H7 (cell line): ENCODE results near the gene LIMK1. TPM values are rescaled to one million over a fixed set of nuclear protein-coding genes. Genes with fewer than 3 reads are reported as not detected.

Experiments used
- DNase-seq: peaks from one replicate; pipeline ENCODE4 v3.0.0; 2012
- H3K27me3 ChIP-seq: 2 replicates; pipeline ENCODE4 v1.6.0; 2011; ENCODE audit warnings: mild to moderate bottlenecking, low read length; ENCODE audit not compliant: control insufficient read depth, insufficient read depth
- H3K36me3 ChIP-seq: replicated peaks from 2 replicates; pipeline ENCODE4 v1.5.1; 2011; ENCODE audit warnings: low read length; ENCODE audit not compliant: control insufficient read depth, insufficient read depth
- H3K4me3 ChIP-seq: 2 replicates; pipeline ENCODE4 v1.5.1; 2011; ENCODE audit warnings: low read depth, mild to moderate bottlenecking, control low read depth, low read length, moderate library complexity; ENCODE audit not compliant: insufficient read depth
- total RNA-seq: library from RNA; depleted of rRNA; stranded (reverse); fragments of >200 nt; shearing (Covaris generic); gene quantifications from 2 replicates; pipeline ENCODE4 v1.2.3, GENCODE V29; 2014

LIMK1 gene
- total RNA-seq, 1 experiment from 2014 or later = 99.4 TPM

DNA sequence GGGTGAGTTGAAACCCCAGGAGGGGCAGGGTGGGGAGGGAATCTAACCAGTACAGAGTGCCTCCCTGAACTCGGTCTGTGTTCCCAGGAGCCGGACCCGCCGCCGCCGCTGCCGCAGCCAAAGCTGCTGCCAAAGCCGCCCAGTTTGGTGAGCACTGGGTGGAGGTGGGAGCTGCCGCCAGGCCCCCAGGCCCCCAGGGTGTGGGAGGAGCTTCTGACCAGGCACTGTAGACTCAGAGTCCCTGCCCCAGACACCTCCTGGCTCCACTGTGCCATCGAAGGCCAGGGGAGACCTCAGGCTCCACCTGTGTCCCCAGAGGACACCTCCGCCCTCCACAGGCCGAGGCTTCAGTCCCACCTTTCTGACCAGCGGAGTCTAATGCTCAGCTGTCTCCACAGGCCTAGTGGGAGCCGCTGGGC, 20.4 kb upstream of the LIMK1 start:
- H3K36me3 ChIP-seq = no peaks in the 10 kb centered on the region
- no peak overlapping the region for H3K4me3 ChIP-seq
- H3K27me3 ChIP-seq = no peaks in the 10 kb centered on the region
- peak; percentile 53 for DNase-seq

DNA sequence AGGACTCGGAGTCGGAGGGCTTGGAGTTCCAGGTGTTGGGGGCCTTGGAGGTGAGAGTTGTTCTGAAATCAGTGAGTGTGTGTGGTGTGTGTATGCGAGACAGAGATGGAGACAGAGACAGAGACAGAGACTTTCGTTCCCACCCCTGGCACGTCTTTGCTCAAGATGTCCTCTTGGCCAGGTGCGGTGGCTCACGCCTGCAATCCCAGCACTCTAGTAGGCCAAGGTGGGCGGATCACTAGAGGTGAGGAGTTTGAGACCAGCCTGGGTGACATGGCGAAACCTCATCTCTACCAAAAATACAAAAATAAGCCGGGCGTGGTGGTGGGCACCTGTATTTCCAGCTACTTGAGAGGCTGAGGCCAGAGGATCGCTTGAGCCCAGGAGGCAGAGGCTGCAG, 20.0 kb upstream of the LIMK1 start:
- no peak overlapping the region for H3K4me3 ChIP-seq
- H3K36me3 ChIP-seq = no peaks in the 10 kb centered on the region
- no peak for DNase-seq
- H3K27me3 ChIP-seq = no peaks in the 10 kb centered on the region

DNA sequence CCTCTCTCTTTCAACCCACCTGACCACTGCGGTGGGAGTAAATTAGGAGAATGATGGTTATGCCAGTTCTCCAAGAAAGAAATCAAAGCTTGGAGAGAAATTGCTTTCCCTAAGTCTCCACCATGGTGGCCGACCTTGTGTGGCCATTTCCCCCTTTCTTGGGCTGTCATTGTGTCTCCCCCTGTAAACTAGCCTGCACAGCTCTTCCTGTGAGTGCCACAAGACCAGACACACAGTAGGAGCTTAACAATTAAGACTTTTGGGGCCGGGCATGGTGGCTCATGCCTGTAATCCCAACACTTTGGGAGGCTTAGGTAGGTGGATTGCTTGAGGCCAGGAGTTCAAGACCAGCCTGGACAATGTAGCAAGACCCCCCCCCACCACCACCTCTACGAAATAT, 18.9 kb upstream of the LIMK1 start:
- DNase-seq = no peak
- Histone ChIP-seq H3K27me3 (no peaks in the 10 kb centered on the region), H3K36me3 (no peaks in the 10 kb centered on the region), H3K4me3 (no peak overlapping the region)

DNA sequence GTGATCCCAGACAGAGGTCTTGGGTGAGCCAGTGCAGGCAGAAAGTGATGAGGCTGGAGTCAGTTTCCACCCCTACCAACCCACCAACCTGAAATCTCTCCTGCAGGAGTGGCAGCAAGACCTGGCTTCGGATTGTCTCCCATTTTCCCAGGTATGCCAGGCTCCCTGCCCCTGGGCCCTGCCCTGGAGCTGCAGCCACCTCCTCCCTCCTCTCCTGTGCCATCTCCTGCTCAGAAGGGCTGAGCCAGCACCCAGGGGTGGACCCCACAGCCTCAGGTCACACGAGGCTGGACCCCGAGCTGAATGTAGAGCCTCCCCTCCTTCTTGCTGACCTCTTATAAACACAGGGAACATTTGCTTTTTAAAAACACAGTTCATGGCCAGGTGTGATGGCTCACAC, 17.0 kb upstream of the LIMK1 start:
- H3K36me3 ChIP-seq = no peaks in the 10 kb centered on the region
- no peak overlapping the region for H3K4me3 ChIP-seq
- no peaks in the 10 kb centered on the region for H3K27me3 ChIP-seq
- DNase-seq = peak; percentile 30

DNA sequence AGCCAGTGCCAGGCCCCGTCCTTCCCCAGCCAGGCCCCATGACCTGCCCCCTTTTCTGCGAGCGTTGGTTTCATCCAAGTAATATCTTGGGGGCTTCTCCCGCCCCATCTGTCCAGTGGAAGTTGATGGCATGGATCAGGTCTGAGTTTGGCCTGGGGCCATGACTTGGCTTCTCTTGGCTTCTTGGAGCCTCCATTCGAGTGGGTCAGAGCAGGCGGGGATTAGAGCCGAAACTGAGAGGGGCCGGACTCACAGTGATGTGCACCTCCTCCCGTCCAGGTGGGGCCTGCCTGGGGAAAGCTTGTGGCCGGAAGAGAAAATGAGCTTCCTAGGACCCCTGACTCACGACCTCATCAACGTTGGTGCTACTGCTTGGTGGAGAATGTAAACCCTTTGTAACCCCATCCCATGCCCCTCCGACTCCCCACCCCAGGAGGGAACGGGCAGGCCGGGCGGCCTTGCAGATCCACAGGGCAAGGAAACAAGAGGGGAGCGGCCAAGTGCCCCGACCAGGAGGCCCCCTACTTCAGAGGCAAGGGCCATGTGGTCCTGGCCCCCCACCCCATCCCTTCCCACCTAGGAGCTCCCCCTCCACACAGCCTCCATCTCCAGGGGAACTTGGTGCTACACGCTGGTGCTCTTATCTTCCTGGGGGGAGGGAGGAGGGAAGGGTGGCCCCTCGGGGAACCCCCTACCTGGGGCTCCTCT, 15.1 kb upstream of the LIMK1 start:
- peak; percentile 46 for DNase-seq
- H3K4me3 ChIP-seq = no peak overlapping the region
- H3K36me3 ChIP-seq = no peaks in the 10 kb centered on the region
- H3K27me3 ChIP-seq = no peaks in the 10 kb centered on the region

DNA sequence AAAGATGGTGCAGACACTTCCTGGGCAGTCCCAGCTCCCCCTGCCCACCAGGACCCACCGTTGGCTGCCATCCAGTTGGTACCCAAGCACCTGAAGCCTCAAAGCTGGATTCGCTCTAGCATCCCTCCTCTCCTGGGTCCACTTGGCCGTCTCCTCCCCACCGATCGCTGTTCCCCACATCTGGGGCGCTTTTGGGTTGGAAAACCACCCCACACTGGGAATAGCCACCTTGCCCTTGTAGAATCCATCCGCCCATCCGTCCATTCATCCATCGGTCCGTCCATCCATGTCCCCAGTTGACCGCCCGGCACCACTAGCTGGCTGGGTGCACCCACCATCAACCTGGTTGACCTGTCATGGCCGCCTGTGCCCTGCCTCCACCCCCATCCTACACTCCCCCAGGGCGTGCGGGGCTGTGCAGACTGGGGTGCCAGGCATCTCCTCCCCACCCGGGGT, 14.5 kb upstream of the LIMK1 start:
- DNase-seq = peak; percentile 49
- H3K36me3 ChIP-seq = no peaks in the 10 kb centered on the region
- H3K4me3 ChIP-seq = no peak overlapping the region

DNA sequence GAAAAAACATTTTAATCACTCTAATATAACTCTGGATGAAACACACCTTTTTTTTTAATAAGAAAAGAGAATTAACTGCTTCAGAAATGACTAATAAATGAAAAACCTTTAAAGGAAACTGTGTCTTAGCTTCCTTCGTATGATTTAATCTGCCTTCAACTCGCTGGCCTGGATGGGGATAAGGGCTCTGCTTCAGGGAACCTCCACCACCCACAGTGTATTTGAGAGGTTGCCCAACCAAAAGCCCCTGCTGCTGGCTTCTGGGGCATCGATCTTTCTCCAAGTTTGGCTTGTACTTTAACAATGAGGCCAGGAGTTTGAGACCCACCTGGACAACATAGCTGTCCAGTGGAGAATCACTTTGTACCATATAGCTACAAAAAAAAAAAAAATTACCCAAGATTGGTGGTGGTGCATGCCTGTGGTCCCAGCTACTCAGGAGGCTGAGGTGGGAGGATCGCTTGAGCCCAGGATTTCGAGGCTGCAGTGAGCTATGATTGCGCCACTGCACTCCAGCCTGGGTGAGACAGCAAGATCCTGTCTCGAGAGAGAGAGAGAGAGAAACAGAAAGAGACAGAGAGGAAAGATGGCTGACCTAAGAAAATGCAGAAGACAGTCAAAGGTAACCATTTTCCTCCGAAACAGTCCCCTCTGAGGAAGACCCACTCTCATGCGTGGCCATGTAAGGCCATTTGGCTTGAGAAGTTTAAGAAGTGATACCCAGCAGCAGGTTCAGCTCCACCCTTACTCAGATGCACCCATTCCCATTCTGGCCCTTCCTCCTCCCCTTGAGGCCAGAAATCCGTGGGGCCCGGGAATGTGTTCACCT, 13.6 kb upstream of the LIMK1 start:
- peak; percentile 52 for DNase-seq
- H3K27me3 ChIP-seq = no peaks in the 10 kb centered on the region
- H3K4me3 ChIP-seq = no peak overlapping the region
- H3K36me3 ChIP-seq = no peaks in the 10 kb centered on the region

More for the DNA sequence above, 14.5 kb upstream of the LIMK1 start:
- no peaks in the 10 kb centered on the region for H3K27me3 ChIP-seq

DNA sequence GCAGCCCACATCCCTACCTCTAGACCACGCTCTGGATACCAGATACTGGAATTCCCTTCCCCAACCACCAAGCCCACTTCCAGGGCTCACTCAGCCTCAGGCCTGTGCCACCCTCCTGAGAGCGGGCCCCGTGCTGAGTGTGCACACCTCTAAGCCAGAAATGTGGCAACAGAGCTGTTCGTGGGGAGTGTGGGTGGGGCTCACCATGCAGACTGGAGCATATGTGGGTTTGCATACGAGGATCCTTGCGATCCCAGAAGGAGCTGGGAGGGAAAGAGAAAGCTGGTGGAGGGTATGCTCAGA, 13.0 kb upstream of the LIMK1 start:
- no peak overlapping the region for H3K4me3 ChIP-seq
- DNase-seq = peak; percentile 38

DNA sequence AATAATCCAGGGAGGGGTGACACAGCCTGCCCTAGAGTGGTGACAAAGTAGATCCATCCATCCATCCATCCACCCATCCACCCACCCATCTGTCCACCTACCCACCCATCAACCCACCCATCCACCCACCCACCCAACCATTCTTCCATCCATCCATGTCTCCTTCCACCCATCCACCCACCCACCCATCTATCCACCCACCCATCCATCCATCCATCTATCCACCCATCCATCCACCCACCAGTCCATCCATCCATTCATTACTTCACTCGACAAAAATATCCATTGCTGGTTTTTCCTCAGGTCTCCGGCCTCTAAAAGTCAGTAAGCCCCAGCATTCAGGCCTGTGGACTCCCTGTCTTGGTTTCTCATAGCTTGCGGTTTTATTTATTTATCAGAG, 12.5 kb upstream of the LIMK1 start:
- Histone ChIP-seq H3K36me3 (no peaks in the 10 kb centered on the region), H3K27me3 (no peaks in the 10 kb centered on the region), H3K4me3 (no peak overlapping the region)
- no peak for DNase-seq

More for the DNA sequence above, 13.0 kb upstream of the LIMK1 start:
- no peaks in the 10 kb centered on the region for H3K27me3 ChIP-seq
- no peaks in the 10 kb centered on the region for H3K36me3 ChIP-seq

DNA sequence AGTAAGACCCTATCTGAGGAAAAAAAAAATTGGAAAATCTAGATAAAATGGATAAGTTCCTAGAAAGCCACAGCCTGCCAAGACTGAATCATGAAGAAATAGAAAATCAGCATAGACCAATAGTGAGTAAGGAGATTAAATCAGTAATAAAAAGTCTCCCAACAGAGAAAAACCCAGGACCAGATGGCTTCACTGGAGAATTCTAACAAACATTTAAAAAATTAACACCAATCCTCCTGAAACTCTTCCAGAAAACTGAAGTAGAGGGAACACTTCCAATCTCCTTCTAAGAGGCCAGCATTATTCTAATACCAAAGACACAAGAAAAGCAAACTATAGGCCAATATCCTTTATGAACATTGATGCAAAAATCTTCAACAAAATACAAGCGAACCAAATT, 8.8 kb upstream of the LIMK1 start:
- Histone ChIP-seq H3K4me3 (no peak overlapping the region), H3K27me3 (no peaks in the 10 kb centered on the region), H3K36me3 (no peaks in the 10 kb centered on the region)
- DNase-seq = no peak

DNA sequence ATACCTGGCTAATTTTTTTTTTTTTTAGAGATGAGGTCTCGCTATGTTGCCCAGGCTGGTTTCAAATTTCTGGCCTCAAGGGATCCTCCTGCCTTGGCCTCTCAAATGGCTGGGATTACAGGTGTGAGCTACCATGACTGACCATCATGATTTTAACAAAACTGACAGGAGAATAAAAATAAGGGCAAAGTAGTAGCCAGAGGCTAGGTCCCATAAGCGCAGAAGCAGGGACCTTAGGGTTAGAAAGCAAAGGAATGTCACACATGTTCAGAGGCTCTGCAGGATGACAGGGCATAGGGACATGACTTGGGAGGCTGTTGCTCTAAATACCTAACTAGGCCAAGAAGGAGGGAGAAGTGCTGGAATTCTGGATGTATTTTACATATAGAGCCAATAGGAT, 5.1 kb upstream of the LIMK1 start:
- no peaks in the 10 kb centered on the region for H3K27me3 ChIP-seq
- no peaks in the 10 kb centered on the region for H3K36me3 ChIP-seq
- no peak overlapping the region for H3K4me3 ChIP-seq
- DNase-seq = peak; percentile 19

DNA sequence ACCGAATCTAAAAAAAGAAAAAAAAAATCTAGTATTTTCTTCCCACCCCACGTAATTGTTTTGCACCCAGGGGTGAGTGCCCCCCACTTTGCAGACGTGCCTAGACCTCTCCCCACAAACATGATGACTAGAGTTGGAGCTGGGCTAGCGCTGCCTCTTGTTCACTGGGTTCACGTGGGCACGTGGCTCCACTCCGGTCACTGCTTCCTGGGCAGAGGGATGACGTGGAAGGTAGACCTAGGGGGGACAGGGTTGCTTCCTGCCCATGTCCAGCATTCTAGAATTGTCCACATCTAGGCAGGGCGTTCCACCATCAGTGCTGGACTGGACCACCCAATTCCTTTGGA, 861 bp upstream of the LIMK1 start:
- no peak for DNase-seq
- Histone ChIP-seq H3K36me3 (peaks cover 6% of the 10 kb centered on the region), H3K27me3 (no peaks in the 10 kb centered on the region), H3K4me3 (no peak overlapping the region)

DNA sequence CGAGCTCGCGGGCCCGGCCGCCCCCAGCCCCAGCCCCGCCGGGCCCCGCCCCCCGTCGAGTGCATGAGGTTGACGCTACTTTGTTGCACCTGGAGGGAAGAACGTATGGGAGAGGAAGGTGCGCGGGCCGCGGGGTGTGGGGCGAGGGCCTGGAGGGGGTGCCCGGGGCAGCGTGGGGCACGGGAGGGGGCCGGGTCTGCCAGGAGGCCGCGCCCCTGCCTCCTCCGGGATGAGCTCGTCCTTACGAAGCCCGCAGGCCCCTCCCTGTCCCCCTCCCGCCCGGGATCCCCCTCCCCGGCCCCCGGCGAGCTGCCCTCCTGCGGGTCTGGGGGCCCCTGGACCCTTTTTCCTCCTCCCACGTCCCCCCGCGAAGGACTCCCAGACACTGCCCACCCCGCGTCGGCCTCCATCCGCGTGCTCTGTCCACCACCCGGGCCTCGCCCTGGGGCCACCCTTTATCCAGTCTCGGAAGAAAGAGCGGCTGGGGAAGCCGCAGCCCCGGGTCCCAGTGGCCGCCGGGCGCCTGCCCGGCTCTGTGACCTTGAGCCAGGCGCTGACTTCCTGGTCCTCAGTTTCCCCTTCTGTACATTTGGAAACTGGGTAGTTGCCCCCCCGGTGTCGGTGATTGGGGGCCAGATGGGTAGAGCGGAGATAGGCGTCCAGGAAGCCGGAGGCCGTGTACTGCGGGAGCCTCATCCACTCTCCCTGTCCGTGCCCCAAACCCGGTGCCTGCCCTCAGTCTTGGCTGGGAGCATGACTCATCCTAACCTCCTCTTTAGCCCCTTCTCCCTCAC, 521 bp downstream of the LIMK1 start:
- no peaks in the 10 kb centered on the region for H3K27me3 ChIP-seq
- peak overlapping the region; percentile 61 for H3K4me3 ChIP-seq
- peak; percentile 94 for DNase-seq
- H3K36me3 ChIP-seq = peaks cover 8% of the 10 kb centered on the region

DNA sequence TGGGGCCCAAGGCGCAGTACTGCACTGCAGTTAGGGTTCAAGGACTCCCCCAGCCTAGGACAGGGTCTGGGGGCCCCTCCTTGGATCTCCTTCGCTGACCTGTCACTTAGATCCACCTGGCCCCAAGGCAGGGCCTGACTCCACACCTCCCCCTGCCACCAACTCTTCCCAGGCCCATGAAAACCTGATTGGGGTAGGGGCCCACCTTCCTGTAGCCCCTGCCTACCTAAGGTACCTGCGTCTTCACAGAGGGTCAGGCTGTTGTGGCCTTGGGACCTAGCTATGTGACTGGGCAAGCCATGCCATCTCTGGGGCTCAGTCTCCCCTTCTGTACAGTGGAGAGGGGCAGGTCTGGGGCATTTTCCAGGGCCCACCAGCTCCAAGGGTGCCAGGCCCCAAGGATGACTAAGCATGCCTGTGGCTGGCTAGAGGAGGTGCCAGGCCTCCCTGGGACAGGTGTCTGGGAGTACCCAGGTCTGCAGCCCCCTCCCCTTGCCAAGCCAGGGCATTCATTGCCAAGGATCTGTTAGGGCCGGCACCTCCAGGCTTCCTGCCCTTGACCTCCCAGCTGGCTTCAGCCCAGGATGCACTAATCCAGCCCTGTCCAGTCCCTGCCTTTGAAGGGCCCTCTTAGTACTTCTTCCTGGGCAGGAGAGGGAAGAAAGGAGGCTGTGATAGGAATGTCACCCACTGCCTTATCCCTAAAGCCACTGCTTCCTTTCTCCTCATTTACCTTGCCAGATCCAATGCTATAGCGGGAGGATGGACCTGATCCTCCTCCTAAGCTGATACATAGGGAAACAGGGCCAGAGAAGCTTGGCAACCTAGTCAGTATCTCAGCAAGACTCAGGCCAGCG, 1.3 kb downstream of the LIMK1 start:
- no peaks in the 10 kb centered on the region for H3K27me3 ChIP-seq
- H3K36me3 ChIP-seq = peaks cover 9% of the 10 kb centered on the region
- peak; percentile 79 for DNase-seq
- peak overlapping the region; percentile 61 for H3K4me3 ChIP-seq
